Measurements from ENCODE around the gene C1orf116. TPM values are rescaled to one million over a fixed set of nuclear protein-coding genes. Genes with fewer than 3 reads are reported as not detected.

Gene C1orf116
- total RNA-seq, 1 donor from 2014 or later = 0.67 TPM

DNA sequence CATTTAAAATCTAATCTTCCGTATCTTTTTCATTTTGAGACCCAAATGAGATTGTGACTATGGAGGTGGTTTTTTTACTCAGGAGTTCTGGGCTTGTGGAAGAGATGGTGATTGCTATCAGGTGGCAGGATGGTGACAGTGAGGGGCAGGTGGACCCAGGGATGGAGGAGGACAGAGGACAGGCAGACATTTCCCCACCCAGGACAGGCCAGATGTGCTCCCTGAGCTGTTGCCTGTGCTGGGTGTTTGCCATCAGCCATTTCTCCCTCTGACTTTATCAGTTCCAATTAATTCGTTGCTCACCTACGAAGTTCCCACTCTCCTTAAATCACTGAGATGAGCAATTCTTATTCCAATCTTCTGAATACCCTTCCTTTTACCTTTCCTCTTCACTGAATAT lies 26.5 kb downstream of the C1orf116 start:
- peak overlapping the region; percentile 44 for H3K27ac Mint-ChIP-seq
- peaks cover 4% of the 10 kb centered on the region for H3K27me3 Mint-ChIP-seq (ENCODE audit: low read depth)
- TF ChIP-seq, protein P1, sequence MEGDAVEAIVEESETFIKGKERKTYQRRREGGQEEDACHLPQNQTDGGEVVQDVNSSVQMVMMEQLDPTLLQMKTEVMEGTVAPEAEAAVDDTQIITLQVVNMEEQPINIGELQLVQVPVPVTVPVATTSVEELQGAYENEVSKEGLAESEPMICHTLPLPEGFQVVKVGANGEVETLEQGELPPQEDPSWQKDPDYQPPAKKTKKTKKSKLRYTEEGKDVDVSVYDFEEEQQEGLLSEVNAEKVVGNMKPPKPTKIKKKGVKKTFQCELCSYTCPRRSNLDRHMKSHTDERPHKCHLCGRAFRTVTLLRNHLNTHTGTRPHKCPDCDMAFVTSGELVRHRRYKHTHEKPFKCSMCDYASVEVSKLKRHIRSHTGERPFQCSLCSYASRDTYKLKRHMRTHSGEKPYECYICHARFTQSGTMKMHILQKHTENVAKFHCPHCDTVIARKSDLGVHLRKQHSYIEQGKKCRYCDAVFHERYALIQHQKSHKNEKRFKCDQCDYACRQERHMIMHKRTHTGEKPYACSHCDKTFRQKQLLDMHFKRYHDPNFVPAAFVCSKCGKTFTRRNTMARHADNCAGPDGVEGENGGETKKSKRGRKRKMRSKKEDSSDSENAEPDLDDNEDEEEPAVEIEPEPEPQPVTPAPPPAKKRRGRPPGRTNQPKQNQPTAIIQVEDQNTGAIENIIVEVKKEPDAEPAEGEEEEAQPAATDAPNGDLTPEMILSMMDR (IDR thresholded peaks at IDR 0.05; ENCODE audit: unreplicated experiment) = no peak
- no peak overlapping the region for H3K4me3 Mint-ChIP-seq
- DNase-seq (ENCODE audit: low spot score in 2 of 2, unreplicated experiment in 2 of 2) = no peak
- H3K9me3 Mint-ChIP-seq = peaks cover 5% of the 10 kb centered on the region
- peaks cover 29% of the 10 kb centered on the region for H3K4me1 Mint-ChIP-seq
- peaks cover 3% of the 10 kb centered on the region for H3K36me3 Mint-ChIP-seq

DNA sequence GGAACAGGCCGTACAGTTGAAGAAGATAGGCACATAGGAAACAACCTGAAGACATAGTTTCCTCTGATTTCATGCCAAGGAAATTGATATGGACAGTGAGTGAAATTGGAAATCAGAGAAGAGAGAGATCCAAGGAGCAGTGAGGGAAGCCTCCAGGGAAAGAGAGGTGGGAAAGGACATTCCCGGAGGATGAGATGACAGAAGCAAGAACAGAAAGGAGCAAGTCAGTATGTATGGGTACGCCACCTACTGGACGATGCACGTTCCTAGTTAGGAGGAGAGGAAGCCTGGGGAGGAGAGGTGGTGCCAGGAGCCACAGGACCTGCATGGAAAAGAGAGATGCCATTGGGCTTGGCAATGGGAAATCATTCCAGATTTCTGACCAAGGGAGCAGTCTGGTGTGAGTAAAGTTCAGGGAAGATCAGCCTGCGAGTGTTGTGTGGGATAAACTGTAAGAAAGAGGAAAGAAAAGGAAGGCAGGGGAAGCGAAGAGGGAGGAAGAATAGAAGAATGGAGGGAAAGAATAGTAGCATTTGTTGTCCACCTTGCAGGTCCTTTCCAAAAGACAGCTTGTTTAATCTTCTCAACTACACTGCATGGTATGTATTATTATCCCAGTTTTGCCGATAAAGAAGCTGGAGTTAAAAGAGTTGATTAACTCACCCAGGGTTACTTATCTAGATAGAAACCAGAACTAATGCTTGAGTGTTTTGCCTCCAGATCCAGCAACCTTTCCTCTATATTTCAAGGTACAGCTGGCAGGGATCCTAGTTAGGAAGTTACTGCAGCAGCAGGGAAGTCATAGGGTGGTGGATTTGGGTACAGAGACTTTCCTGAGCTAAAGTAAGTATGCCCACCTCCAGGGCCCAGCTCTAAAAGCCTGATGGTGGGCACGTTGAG lies 27.4 kb downstream of the C1orf116 start:
- Mint-ChIP-seq H3K4me1 (peaks cover 27% of the 10 kb centered on the region), H3K4me3 (no peak overlapping the region)
- DNase-seq (ENCODE audit: low spot score in 2 of 2, unreplicated experiment in 2 of 2) = no peak

DNA sequence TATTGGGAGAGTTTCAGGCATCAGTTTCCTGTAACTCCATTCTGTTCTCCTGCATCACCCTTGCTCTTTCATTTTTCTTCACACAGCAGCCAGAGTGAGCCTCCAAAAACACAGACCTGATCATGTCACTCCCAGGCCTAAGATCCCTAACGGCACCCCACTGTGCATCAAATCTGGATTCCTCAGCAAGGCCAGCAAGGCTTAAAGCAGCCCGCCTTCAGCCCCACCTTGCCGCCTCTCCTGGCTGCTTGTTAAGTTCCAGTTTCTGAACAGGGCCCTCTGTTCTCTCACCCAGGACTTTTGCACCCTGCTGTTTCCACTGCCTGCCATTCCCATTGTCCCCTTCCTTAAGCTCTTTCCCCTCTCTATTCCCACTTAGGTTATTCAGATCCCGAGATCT lies 29.3 kb downstream of the C1orf116 start:
- Mint-ChIP-seq H3K36me3 (peaks cover 3% of the 10 kb centered on the region), H3K9me3 (peaks cover 5% of the 10 kb centered on the region), H3K27me3 (ENCODE audit: low read depth) (peaks cover 7% of the 10 kb centered on the region), H3K4me3 (no peak overlapping the region), H3K4me1 (peaks cover 23% of the 10 kb centered on the region), H3K27ac (no peak overlapping the region)
- no peak for DNase-seq (ENCODE audit: low spot score in 2 of 2, unreplicated experiment in 2 of 2)
- TF ChIP-seq, protein P1 (IDR thresholded peaks at IDR 0.05; ENCODE audit: unreplicated experiment) = no peak

More for the DNA sequence above, 27.4 kb downstream of the C1orf116 start:
- peaks cover 5% of the 10 kb centered on the region for H3K9me3 Mint-ChIP-seq
- no peaks in the 10 kb centered on the region for H3K27me3 Mint-ChIP-seq (ENCODE audit: low read depth)
- no peak overlapping the region for H3K27ac Mint-ChIP-seq
- H3K36me3 Mint-ChIP-seq = peaks cover 3% of the 10 kb centered on the region
- TF ChIP-seq, protein P1 (IDR thresholded peaks at IDR 0.05; ENCODE audit: unreplicated experiment) = peak; percentile 51

DNA sequence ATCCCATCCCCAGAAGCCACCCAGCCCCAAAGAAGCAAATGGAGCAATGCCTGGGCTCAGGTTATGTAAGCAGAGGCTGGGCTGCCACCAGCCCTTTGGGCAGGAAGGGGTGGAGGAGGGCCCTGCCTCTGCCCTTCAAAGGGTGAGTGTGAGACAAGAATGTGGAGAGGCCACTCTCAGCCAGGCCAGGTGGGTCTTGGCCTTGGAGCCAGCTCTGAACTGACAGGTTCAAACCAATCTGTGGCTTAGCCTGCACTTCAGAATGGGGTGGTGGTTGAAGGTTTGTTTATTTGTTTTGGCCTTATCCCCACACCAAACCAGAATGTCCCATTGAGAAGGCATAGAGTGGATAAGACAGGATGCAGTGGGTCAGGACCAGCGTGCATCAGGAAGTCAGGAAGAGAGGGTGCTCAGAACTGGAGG lies 29.8 kb downstream of the C1orf116 start:
- DNase-seq (ENCODE audit: low spot score in 2 of 2, unreplicated experiment in 2 of 2) = no peak
- TF ChIP-seq, protein P1 (IDR thresholded peaks at IDR 0.05; ENCODE audit: unreplicated experiment) = no peak
- no peak overlapping the region for H3K4me3 Mint-ChIP-seq
- H3K27ac Mint-ChIP-seq = no peak overlapping the region
- H3K4me1 Mint-ChIP-seq = peaks cover 22% of the 10 kb centered on the region
- peaks cover 4% of the 10 kb centered on the region for H3K9me3 Mint-ChIP-seq
- peaks cover 7% of the 10 kb centered on the region for H3K27me3 Mint-ChIP-seq (ENCODE audit: low read depth)
- peaks cover 3% of the 10 kb centered on the region for H3K36me3 Mint-ChIP-seq

DNA sequence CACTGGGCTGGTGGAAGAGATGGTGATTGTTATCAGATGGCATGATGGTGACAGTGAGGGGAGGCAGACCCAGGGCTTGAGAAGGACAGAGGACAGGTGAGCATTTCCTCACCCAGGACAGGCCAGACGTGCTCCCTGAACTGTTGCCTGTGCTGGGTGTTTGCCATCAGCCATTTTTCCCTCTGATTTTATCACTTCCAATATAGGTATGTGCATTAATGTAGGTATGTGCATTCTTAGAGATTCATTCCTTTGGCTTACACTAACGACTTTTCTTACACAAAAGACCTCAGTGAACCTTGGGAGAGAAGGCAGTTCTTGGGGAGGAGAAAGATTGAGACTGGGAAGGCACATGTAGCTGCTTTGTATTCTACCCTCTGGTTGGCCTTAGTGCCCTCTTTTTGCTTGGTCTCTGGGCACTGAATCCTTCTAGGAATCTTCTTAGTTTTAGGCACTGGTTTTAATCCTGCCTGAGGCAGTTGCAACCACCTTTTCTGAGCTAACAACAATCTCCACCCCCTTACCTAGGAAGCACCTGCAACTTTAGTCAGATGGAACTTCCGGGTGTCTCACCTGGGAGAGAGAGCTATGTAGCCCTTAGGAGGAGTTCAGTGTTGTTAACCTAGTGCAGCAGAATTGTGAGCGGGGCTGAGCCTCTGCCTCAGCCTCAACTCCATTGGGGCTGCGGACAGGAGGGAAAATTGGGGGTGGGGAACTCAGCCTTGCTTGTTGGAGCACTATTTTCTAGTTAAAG lies 30.9 kb downstream of the C1orf116 start:
- Mint-ChIP-seq H3K27me3 (ENCODE audit: low read depth) (peaks cover 14% of the 10 kb centered on the region), H3K9me3 (no peaks in the 10 kb centered on the region), H3K36me3 (no peaks in the 10 kb centered on the region), H3K4me3 (no peak overlapping the region), H3K27ac (no peak overlapping the region), H3K4me1 (peaks cover 13% of the 10 kb centered on the region)
- TF ChIP-seq, protein P1 (IDR thresholded peaks at IDR 0.05; ENCODE audit: unreplicated experiment) = no peak
- DNase-seq (ENCODE audit: low spot score in 2 of 2, unreplicated experiment in 2 of 2) = no peak

Measured in mesothelial cell of epicardium (in vitro differentiated cells).